ENCODE data around the gene UPF1.

- TF ChIP-seq, protein P1, sequence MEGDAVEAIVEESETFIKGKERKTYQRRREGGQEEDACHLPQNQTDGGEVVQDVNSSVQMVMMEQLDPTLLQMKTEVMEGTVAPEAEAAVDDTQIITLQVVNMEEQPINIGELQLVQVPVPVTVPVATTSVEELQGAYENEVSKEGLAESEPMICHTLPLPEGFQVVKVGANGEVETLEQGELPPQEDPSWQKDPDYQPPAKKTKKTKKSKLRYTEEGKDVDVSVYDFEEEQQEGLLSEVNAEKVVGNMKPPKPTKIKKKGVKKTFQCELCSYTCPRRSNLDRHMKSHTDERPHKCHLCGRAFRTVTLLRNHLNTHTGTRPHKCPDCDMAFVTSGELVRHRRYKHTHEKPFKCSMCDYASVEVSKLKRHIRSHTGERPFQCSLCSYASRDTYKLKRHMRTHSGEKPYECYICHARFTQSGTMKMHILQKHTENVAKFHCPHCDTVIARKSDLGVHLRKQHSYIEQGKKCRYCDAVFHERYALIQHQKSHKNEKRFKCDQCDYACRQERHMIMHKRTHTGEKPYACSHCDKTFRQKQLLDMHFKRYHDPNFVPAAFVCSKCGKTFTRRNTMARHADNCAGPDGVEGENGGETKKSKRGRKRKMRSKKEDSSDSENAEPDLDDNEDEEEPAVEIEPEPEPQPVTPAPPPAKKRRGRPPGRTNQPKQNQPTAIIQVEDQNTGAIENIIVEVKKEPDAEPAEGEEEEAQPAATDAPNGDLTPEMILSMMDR (IDR thresholded peaks at IDR 0.05), result no peak
- TF ChIP-seq POLR2A (IDR thresholded peaks at IDR 0.05), result no peak
- TF ChIP-seq POLR2AphosphoS5 (IDR thresholded peaks at IDR 0.05), result no peak
Observed at GRCh38 chr19:18860725-18861124, 29.0 kb downstream of the UPF1 start.

Data from transverse colon (tissue), 4 donors.